OCI-LY3 (cell line): Measurements from ENCODE around the gene RANBP1.

ENCODE experiments used
- CTCF ChIP-seq: fragments of 200-600, 300-600 bp; sonication (generic); IDR thresholded peaks from 2 replicates; pipeline ENCODE4 v1.5.1; 2014; ENCODE audit warnings: antibody characterized with exemption, low read length, low read depth
- EZH2phosphoT487 ChIP-seq: fragments of 200-600 bp; shearing (Covaris generic); IDR thresholded peaks from 2 replicates; pipeline ENCODE4 v1.6.1; 2018; ENCODE audit warnings: antibody characterized with exemption, mixed run types, low read depth

GRCh38 chr22:20131859-20132685 lies 16.2 kb downstream of the RANBP1 start:
- TF ChIP-seq CTCF (no peak), EZH2phosphoT487 (no peak)
